ENCODE measurements around the gene TSPAN2. TPM values are rescaled to one million over a fixed set of nuclear protein-coding genes. Genes with fewer than 3 reads are reported as not detected.

TSPAN2 gene
- total and polyA plus RNA-seq, 2 donors: 3.2 to 4.5 TPM

- 2% methylated on average over 1 of the region's 1 CpG for WGBS
- no peak for DNase-seq (ENCODE audit: low read depth in 6 of 9, low spot score in 9 of 9)
Measured at GRCh38 chr1:115099693-115100050, 10.4 kb upstream of the TSPAN2 start.

GRCh38 chr1:115098979-115099692 is 9.8 kb upstream of the TSPAN2 start:
- Histone ChIP-seq H3K4me1 (ENCODE audit: control insufficient read depth in 2 of 2, insufficient read depth in 2 of 2, low read length in 2 of 2) (peaks cover 12 to 14% of the 10 kb centered on the region in 2 donors), H3K4me3 (ENCODE audit: low read length in 2 of 2) (peak overlapping the region; percentile 49 to 51), H3K27ac (ENCODE audit: low read depth in 1 of 2, low read length in 1 of 2) (peak overlapping the region; percentile 91 to 97), H3K27me3 (ENCODE audit: control insufficient read depth in 2 of 2, insufficient read depth in 1 of 2, low read length in 1 of 2) (no peaks in the 10 kb centered on the region), H3K9me3 (ENCODE audit: control insufficient read depth in 2 of 2, insufficient read depth in 1 of 2, low read length in 1 of 2) (no peaks in the 10 kb centered on the region), H3K36me3 (ENCODE audit: control insufficient read depth in 2 of 2, insufficient read depth in 2 of 2, low read length in 1 of 2) (no peaks in the 10 kb centered on the region)
- 2% methylated on average over 13 of the region's 13 CpGs for WGBS
- peak; percentile 61 to 95 (median 80) for DNase-seq (ENCODE audit: low read depth in 6 of 9, low spot score in 9 of 9)

More at GRCh38 chr1:115099693-115100050, 10.4 kb upstream of the TSPAN2 start:
- H3K27me3 ChIP-seq (ENCODE audit: control insufficient read depth in 2 of 2, insufficient read depth in 1 of 2, low read length in 1 of 2): no peaks in the 10 kb centered on the region
- no peaks in the 10 kb centered on the region for H3K36me3 ChIP-seq (ENCODE audit: control insufficient read depth in 2 of 2, insufficient read depth in 2 of 2, low read length in 1 of 2)
- H3K4me1 ChIP-seq (ENCODE audit: control insufficient read depth in 2 of 2, insufficient read depth in 2 of 2, low read length in 2 of 2): peaks cover 12 to 14% of the 10 kb centered on the region in 2 donors
- H3K4me3 ChIP-seq (ENCODE audit: low read length in 2 of 2): peak overlapping the region; percentile 49 to 51
- H3K9me3 ChIP-seq (ENCODE audit: control insufficient read depth in 2 of 2, insufficient read depth in 1 of 2, low read length in 1 of 2): no peaks in the 10 kb centered on the region
- peak overlapping the region; percentile 91 to 97 for H3K27ac ChIP-seq (ENCODE audit: low read depth in 1 of 2, low read length in 1 of 2)

GRCh38 chr1:115092175-115092574 is 2.9 kb upstream of the TSPAN2 start:
- H3K9me3 ChIP-seq (ENCODE audit: control insufficient read depth in 2 of 2, insufficient read depth in 1 of 2, low read length in 1 of 2): no peaks in the 10 kb centered on the region
- no peak overlapping the region for H3K27ac ChIP-seq (ENCODE audit: low read depth in 1 of 2, low read length in 1 of 2)
- no peaks in the 10 kb centered on the region for H3K36me3 ChIP-seq (ENCODE audit: control insufficient read depth in 2 of 2, insufficient read depth in 2 of 2, low read length in 1 of 2)
- peaks cover 0 to 11% of the 10 kb centered on the region in 2 donors for H3K27me3 ChIP-seq (ENCODE audit: control insufficient read depth in 2 of 2, insufficient read depth in 1 of 2, low read length in 1 of 2)
- DNase-seq (ENCODE audit: low read depth in 6 of 9, low spot score in 9 of 9): no peak
- H3K4me1 ChIP-seq (ENCODE audit: control insufficient read depth in 2 of 2, insufficient read depth in 2 of 2, low read length in 2 of 2): peaks cover 14% of the 10 kb centered on the region in 2 donors
- WGBS: 98% methylated on average over 1 of the region's 1 CpG
- H3K4me3 ChIP-seq (ENCODE audit: low read length in 2 of 2): no peak overlapping the region

- Histone ChIP-seq H3K27ac (ENCODE audit: low read depth in 1 of 2, low read length in 1 of 2) (no peak overlapping the region), H3K4me3 (ENCODE audit: low read length in 2 of 2) (no peak overlapping the region), H3K36me3 (ENCODE audit: control insufficient read depth in 2 of 2, insufficient read depth in 2 of 2, low read length in 1 of 2) (no peaks in the 10 kb centered on the region), H3K9me3 (ENCODE audit: control insufficient read depth in 2 of 2, insufficient read depth in 1 of 2, low read length in 1 of 2) (no peaks in the 10 kb centered on the region), H3K4me1 (ENCODE audit: control insufficient read depth in 2 of 2, insufficient read depth in 2 of 2, low read length in 2 of 2) (peaks cover 14% of the 10 kb centered on the region in 2 donors), H3K27me3 (ENCODE audit: control insufficient read depth in 2 of 2, insufficient read depth in 1 of 2, low read length in 1 of 2) (peaks cover 0 to 11% of the 10 kb centered on the region in 2 donors)
- WGBS: 98% methylated on average over 2 of the region's 2 CpGs
- no peak for DNase-seq (ENCODE audit: low read depth in 6 of 9, low spot score in 9 of 9)
Measured at GRCh38 chr1:115091572-115091971, 2.3 kb upstream of the TSPAN2 start.

- H3K36me3 ChIP-seq (ENCODE audit: control insufficient read depth in 2 of 2, insufficient read depth in 2 of 2, low read length in 1 of 2): no peaks in the 10 kb centered on the region
- H3K27ac ChIP-seq (ENCODE audit: low read depth in 1 of 2, low read length in 1 of 2): no peak overlapping the region
- WGBS: 98% methylated on average over 4 of the region's 4 CpGs
- no peaks in the 10 kb centered on the region for H3K9me3 ChIP-seq (ENCODE audit: control insufficient read depth in 2 of 2, insufficient read depth in 1 of 2, low read length in 1 of 2)
- peaks cover 14% of the 10 kb centered on the region in 2 donors for H3K4me1 ChIP-seq (ENCODE audit: control insufficient read depth in 2 of 2, insufficient read depth in 2 of 2, low read length in 2 of 2)
- DNase-seq (ENCODE audit: low read depth in 6 of 9, low spot score in 9 of 9): no peak
- H3K27me3 ChIP-seq (ENCODE audit: control insufficient read depth in 2 of 2, insufficient read depth in 1 of 2, low read length in 1 of 2): peaks cover 0 to 11% of the 10 kb centered on the region in 2 donors
- H3K4me3 ChIP-seq (ENCODE audit: low read length in 2 of 2): no peak overlapping the region
Measured at GRCh38 chr1:115090956-115091355, 1.7 kb upstream of the TSPAN2 start.

GRCh38 chr1:115090540-115090939 is 1.2 kb upstream of the TSPAN2 start:
- no peak for DNase-seq (ENCODE audit: low read depth in 6 of 9, low spot score in 9 of 9)
- Histone ChIP-seq H3K27me3 (ENCODE audit: control insufficient read depth in 2 of 2, insufficient read depth in 1 of 2, low read length in 1 of 2) (peaks cover 0 to 11% of the 10 kb centered on the region in 2 donors), H3K9me3 (ENCODE audit: control insufficient read depth in 2 of 2, insufficient read depth in 1 of 2, low read length in 1 of 2) (no peaks in the 10 kb centered on the region), H3K4me3 (ENCODE audit: low read length in 2 of 2) (no peak overlapping the region), H3K36me3 (ENCODE audit: control insufficient read depth in 2 of 2, insufficient read depth in 2 of 2, low read length in 1 of 2) (no peaks in the 10 kb centered on the region), H3K27ac (ENCODE audit: low read depth in 1 of 2, low read length in 1 of 2) (no peak overlapping the region), H3K4me1 (ENCODE audit: control insufficient read depth in 2 of 2, insufficient read depth in 2 of 2, low read length in 2 of 2) (peaks cover 14 to 16% of the 10 kb centered on the region in 2 donors)
- 95% methylated on average over 8 of the region's 8 CpGs for WGBS

- H3K27ac ChIP-seq (ENCODE audit: low read depth in 1 of 2, low read length in 1 of 2): no peak overlapping the region
- H3K4me1 ChIP-seq (ENCODE audit: control insufficient read depth in 2 of 2, insufficient read depth in 2 of 2, low read length in 2 of 2): peaks cover 14 to 20% of the 10 kb centered on the region in 2 donors
- H3K4me3 ChIP-seq (ENCODE audit: low read length in 2 of 2): peak overlapping the region; percentile 61 to 73
- no peaks in the 10 kb centered on the region for H3K9me3 ChIP-seq (ENCODE audit: control insufficient read depth in 2 of 2, insufficient read depth in 1 of 2, low read length in 1 of 2)
- H3K27me3 ChIP-seq (ENCODE audit: control insufficient read depth in 2 of 2, insufficient read depth in 1 of 2, low read length in 1 of 2): peaks cover 0 to 11% of the 10 kb centered on the region in 2 donors
- H3K36me3 ChIP-seq (ENCODE audit: control insufficient read depth in 2 of 2, insufficient read depth in 2 of 2, low read length in 1 of 2): no peaks in the 10 kb centered on the region
- 47% methylated on average over 2 of the region's 2 CpGs for WGBS
- DNase-seq (ENCODE audit: low read depth in 6 of 9, low spot score in 9 of 9): no peak
Measured at GRCh38 chr1:115090186-115090490, 835 bp upstream of the TSPAN2 start.

- Histone ChIP-seq H3K27ac (ENCODE audit: low read depth in 1 of 2, low read length in 1 of 2) (no peak overlapping the region), H3K27me3 (ENCODE audit: control insufficient read depth in 2 of 2, insufficient read depth in 1 of 2, low read length in 1 of 2) (peaks cover 0 to 11% of the 10 kb centered on the region in 2 donors), H3K4me1 (ENCODE audit: control insufficient read depth in 2 of 2, insufficient read depth in 2 of 2, low read length in 2 of 2) (peaks cover 17 to 28% of the 10 kb centered on the region in 2 donors), H3K36me3 (ENCODE audit: control insufficient read depth in 2 of 2, insufficient read depth in 2 of 2, low read length in 1 of 2) (no peaks in the 10 kb centered on the region), H3K4me3 (ENCODE audit: low read length in 2 of 2) (peak overlapping the region; percentile 47 to 73), H3K9me3 (ENCODE audit: control insufficient read depth in 2 of 2, insufficient read depth in 1 of 2, low read length in 1 of 2) (no peaks in the 10 kb centered on the region)
- DNase-seq (ENCODE audit: low read depth in 6 of 9, low spot score in 9 of 9): no peak
- 4% methylated on average over 25 of the region's 25 CpGs for WGBS
Measured at GRCh38 chr1:115088871-115089419, 358 bp downstream of the TSPAN2 start.

GRCh38 chr1:115088115-115088778 is 1.1 kb downstream of the TSPAN2 start:
- H3K27me3 ChIP-seq (ENCODE audit: control insufficient read depth in 2 of 2, insufficient read depth in 1 of 2, low read length in 1 of 2): peaks cover 0 to 11% of the 10 kb centered on the region in 2 donors
- H3K4me1 ChIP-seq (ENCODE audit: control insufficient read depth in 2 of 2, insufficient read depth in 2 of 2, low read length in 2 of 2): peaks cover 17 to 28% of the 10 kb centered on the region in 2 donors
- H3K4me3 ChIP-seq (ENCODE audit: low read length in 2 of 2): peak overlapping the region in 1 of 2 donors; percentile 73
- WGBS: 97% methylated on average over 5 of the region's 5 CpGs
- no peak for DNase-seq (ENCODE audit: low read depth in 6 of 9, low spot score in 9 of 9)
- H3K36me3 ChIP-seq (ENCODE audit: control insufficient read depth in 2 of 2, insufficient read depth in 2 of 2, low read length in 1 of 2): no peaks in the 10 kb centered on the region
- H3K27ac ChIP-seq (ENCODE audit: low read depth in 1 of 2, low read length in 1 of 2): no peak overlapping the region
- H3K9me3 ChIP-seq (ENCODE audit: control insufficient read depth in 2 of 2, insufficient read depth in 1 of 2, low read length in 1 of 2): no peaks in the 10 kb centered on the region
